Smooth muscle cell of the brain vasculature (primary cell): ENCODE results near the gene RAP1GAP.

Experiments used
- DNase-seq: peaks from one replicate; pipeline ENCODE4 v3.0.0-alpha.2; 2012; ENCODE audit warnings: low read depth, low spot score

Gene RAP1GAP

GRCh38 chr1:21669258-21670058 lies at the start of gene RAP1GAP:
Gene RAP1GAP (minus strand): TSS chr1:21669357. CDS start chr1:21620032, 49,325 bp downstream.
- no peak for DNase-seq

DNA sequence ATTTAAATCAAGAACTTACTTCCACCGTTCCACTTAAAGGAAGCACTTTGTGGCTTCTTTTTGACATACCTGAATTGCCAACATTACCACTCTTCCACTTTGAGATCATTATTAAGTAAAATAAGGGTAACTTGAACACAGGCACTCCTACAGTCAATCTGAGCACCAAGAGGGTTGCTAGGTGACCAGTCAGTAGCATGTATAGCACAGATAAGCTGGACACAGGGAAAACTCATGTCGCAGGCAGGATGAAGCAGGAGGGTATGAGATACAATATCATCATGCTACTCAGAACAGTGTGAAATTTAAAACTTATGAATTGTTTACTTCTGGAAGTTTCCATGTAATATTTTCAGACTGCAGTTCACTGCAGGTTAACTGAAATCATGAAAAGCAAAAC lies 47.0 kb upstream of the RAP1GAP start:
- DNase-seq, result no peak

DNA sequence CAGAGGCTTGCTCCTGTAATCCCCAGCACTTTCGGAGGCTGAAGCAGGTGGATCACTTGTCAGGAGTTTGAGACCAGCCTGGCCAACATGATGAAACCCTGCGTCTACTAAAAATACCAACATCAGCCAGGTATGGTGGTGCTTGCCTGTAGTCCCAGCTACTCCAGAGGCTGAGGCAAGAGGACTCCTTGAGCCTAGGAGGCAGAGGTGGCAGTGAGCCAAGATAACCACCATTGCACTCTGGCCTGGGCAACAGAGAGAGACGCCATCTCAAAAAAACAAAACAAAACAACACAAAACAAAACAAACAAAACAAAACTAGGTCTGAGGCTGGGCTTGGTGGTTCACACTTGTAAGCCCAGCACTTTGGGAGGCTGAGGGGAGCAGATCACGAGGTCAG lies 38.7 kb upstream of the RAP1GAP start:
- no peak for DNase-seq

DNA sequence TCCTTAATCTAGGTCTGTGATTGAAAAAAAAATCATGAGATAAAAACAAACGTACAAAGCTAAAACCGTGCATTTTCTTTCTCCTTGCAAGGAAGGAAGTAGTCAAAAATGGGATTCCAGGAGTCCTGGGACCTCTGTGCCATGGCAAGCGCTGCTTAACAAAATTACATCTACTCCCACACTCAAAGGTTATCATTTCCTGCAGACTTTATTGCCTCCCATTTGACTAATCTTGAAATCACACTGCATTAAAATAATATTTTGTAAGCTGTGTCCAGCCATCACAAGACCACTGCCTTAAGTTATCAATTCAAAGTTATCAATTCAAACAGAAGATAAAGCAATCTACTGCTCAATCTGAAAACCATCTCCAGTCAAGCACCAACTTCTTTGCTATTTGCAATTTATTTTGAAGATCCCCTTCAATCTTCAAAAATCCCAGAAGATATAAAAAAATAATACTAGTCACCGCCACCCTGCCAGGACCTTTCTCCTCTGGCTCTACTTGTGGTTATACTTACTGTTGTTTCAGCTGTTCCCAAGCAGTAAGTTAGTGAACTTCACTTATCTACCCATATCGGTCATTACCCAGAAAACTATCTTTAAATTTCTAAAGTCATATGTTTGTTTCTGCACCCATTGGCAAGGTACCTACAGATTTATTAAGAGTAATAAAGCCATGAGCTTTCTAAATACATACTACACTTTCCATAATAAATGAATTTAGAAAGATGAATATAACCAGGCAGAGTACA lies 38.1 kb upstream of the RAP1GAP start:
- DNase-seq, result peak; percentile 29

- peak; percentile 33 for DNase-seq
Measured at GRCh38 chr1:21706151-21706835, 37.1 kb upstream of the RAP1GAP start.

DNA sequence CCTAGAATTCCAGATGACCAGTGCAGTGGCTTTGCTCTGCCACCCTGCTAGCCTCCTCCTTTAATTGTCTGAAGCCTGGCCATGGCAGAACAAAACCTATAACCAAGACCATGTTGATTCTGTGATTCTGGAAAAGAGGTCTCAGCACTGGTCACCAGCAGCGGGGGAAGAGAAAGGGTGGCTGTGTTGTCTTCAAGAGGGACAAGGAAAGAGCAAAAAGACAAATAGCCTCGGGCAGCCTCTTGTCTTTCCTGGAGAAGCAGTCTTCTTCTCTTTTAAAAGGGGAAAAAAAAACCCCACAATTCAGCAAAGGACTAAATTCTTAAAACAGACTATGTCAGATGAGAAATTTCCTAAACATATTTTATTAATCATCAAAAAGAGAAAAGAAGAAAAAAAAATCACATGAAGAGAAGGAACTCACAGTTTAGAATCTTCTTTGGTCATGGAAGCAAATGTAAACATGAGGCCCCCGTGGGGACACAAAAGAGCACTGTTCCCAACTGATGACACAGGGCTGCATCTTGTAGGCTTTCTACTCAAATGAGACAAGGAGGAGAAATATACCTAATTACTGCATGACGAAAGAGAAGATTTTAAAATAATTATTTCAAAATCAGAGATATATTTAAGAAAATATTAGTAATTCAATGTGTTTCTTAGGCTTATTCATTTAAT lies 36.3 kb upstream of the RAP1GAP start:
- DNase-seq, result no peak

- no peak for DNase-seq
Measured at GRCh38 chr1:21704145-21704544, 35.0 kb upstream of the RAP1GAP start.

GRCh38 chr1:21703318-21703963 lies 34.3 kb upstream of the RAP1GAP start:
- DNase-seq, result no peak

DNA sequence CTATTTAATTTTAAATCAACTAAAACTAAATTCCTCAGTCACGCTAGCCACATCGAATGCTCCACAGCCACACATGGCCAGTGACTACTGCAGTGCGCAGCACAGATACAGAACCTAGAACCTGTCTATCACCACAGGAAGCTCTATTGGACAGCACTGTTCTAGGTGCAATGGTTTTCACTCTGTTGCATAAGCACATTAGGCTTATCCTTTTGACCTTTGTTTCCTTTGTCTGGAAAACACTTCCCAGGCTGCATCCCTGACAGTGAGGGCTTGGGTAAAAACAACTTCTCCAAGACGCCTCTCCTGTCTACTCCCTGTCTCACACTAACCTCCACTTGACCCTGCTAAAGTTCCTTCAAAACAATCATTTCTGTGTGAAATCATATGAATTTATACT lies 33.6 kb upstream of the RAP1GAP start:
- DNase-seq, result no peak

DNA sequence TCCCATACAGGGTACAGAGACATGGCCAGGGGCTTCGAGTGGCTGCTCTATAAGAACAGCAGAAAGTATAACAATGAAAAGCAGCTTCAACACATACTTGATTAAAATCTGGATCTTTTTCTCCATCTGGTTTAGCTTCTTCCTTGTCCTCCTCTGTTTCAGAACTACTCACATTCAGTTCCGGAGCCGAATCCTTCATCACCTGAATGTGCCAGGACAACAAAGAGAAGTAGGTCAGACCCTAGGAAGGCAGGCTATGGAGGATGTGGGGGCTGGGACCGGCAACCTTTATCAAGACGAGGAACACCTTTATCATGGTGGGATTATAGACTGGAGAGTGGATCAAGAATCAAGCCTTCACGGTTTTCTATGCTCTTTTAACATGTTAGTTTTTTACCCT lies 32.2 kb upstream of the RAP1GAP start:
- no peak for DNase-seq

GRCh38 chr1:21700094-21700493 lies 30.9 kb upstream of the RAP1GAP start:
- DNase-seq, result no peak

DNA sequence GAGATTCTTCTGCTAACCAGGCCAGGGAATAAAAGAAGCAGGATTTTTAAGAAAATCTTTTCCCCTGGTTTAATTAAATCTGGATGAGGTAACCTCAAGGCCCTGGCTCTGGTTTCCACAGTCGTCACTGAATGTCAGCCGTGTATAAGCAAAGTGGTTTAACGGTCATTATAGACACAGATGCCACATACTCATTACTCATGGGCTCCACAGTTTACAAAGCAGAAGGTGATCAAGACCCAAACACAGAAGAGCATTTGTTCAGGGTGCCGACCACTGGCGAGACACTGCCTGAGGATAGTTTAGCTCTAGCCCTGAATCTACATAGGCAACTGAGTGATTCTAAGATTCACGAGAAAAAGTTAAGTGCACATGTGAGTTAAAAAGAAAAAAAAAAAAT lies 27.8 kb upstream of the RAP1GAP start:
- no peak for DNase-seq

DNA sequence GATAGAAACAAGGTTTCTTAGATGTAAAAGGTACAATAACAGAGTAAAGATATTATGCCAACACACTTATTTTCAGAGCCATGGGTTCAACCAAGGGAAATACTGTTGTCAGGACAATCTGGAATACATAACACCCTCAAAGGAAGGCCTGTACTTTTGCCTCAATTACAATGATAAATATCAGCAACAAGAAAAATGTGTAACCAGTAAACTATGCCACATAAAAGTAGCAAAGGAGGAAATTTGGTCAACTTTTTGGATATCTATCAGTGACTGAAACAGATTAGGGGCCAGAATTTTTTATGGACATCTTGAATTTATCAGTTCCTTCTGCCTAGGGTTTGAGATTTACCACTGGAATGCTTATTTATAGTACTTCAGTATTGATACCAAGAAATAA lies 24.6 kb upstream of the RAP1GAP start:
- DNase-seq, result no peak

DNA sequence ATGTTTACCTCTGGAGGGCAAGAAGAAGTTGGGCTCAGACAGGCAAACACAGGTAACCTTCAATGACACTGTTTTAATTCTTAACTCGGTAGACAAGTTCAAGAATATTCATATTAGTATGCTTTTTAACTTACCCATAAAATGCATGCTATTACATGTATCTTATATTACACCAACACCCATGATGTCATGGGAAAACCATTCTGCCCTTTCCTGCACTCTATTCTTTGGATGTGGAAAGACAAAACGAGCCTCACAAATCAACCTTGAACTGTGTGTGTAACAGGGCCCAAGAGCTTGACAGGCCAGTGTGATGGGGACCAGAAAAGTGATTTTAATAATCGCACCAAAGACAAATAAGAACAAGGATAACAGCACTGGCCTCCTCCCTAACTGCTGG lies 22.6 kb upstream of the RAP1GAP start:
- no peak for DNase-seq

DNA sequence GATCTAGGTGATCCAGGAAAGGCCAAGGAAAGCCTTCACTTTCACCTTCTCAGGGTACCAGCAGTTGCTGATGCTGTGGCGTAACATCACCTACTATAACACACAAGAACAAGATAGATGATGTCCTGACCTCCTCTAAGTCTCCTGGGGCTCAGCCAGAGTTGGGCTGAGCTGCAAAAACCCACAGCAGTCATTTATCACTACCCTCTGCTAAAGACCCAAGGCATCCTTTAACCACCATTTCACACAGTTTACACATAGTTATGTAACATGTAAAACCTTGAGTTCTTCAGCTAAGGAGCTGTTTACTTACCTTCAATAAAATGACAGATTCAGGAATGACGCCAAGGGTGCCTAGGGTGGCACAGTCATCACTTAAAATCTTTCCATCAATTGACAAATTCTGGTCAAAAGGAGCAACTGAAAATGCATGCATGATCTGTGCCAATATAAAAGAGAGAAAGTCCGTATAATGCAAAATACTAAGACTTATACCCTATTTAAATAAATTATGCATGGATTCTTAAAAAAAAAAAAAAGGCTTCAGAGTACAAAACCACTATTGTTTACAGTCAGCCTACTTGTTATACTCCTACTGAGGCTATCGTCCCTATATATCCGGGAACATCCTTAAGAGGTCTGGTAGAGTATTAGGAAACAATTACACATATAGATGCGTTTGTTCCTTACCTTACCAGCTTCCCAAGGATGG lies 20.7 kb upstream of the RAP1GAP start:
- no peak for DNase-seq

GRCh38 chr1:21687081-21687529 lies 17.9 kb upstream of the RAP1GAP start:
- no peak for DNase-seq

DNA sequence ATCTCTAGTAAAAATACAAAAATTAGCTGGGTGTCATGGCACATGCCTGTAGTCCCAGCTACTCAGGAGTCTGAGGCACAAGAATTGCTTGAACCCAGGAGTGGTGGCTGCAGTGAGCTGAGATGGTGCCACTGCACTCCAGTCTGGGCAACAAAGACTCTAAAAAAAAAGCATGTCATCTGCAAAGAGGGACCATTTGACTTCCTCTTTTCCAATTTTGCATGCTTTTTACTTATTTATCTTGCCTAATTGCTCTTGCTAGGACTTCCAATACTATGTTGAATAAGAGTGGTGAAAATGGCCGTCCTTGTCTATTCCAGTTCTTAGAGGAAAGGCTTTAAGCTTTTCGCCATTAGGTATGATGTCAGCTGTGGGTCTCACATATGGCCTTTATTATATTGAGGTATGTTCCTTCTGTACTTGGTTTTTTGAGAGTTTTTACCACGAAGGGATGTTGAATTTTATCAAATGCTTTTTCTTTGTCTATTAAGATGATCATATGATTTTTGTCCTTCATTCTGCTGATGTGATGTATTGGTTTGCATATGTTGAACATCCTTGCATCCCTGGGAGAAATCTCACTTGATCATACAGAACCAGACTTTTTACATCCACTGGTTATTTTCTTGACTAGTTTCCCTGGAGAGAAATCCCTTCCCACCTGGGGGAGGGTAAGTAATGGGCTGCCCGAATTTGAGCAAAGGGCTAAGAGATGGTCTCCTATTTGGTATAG lies 17.0 kb upstream of the RAP1GAP start:
- DNase-seq, result no peak

GRCh38 chr1:21681426-21681825 lies 12.3 kb upstream of the RAP1GAP start:
- DNase-seq, result no peak

DNA sequence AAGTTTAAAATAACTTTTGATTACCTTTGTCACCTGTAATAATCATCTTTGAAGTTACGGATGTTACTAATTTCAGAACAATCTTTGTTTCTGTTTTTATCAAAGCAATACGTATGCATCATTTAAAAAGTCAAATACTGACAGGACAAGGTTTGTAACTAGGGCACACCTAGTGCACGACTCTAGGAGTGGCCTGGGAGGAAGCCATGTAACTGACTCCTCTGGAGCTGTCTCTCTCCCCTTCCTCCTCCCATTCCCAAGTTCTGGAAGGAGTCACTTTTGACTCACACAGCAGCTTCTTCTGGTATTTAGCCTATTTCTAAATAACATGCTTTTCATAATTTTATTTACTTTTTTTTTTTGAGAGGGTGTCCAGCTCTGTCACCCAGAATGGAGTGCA lies 11.8 kb upstream of the RAP1GAP start:
- no peak for DNase-seq

GRCh38 chr1:21680381-21680780 lies 11.2 kb upstream of the RAP1GAP start:
- DNase-seq, result no peak
